ENCODE measurements around the gene HMX2.

Gene HMX2

DNA sequence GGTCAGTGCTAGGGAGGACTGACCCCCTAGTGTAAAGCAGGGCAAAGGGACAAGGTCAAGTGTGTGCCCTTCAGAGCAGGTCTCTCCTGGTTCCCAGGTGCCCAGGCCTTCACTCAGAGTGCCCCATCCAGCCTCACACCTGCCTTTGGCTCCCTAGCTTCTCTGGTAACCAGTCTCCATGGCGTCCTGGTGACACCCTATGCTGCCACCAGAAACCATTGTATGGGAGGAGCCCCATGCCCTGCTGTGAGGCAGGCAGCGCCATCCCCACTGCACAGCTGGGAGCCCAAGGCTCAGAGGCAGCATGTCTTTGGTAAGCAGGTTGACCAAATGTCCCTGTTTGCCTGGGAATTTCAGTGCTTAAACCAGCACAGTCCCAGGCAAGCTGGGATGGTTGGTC, 45.3 kb upstream of the HMX2 start:
- Histone ChIP-seq H3K4me1 (ENCODE audit: control insufficient read depth in 2 of 2, insufficient read depth in 1 of 2, low read depth in 1 of 2, low read length in 2 of 2) (no peaks in the 10 kb centered on the region), H2AFZ (ENCODE audit: low read length) (no peak overlapping the region), H2BK120ac (ENCODE audit: low read depth, low read length) (no peak overlapping the region), H3K27me3 (ENCODE audit: control insufficient read depth in 3 of 3, insufficient read depth in 3 of 3, low read depth in 1 of 3, low read length in 3 of 3) (peaks cover 0 to 19% (median 0%) of the 10 kb centered on the region in 3 experiments), H3K9me3 (replicated peaks in 1 of 2; ENCODE audit: control insufficient read depth in 2 of 2, insufficient read depth in 1 of 2, low read depth in 1 of 2, low read length in 2 of 2) (peaks cover 0 to 1% of the 10 kb centered on the region in 2 donors), H2AK5ac (ENCODE audit: low read depth, low read length) (no peak overlapping the region), H3K18ac (ENCODE audit: low read length) (no peak overlapping the region), H3K23ac (ENCODE audit: low read depth, low read length, poor library complexity) (no peak overlapping the region), H3K79me1 (ENCODE audit: low read depth, low read length) (no peaks in the 10 kb centered on the region), H3K27ac (replicated peaks; ENCODE audit: low read length) (no peak overlapping the region), H3K4me3 (ENCODE audit: low read length in 2 of 2) (no peak overlapping the region), H3K4me2 (ENCODE audit: insufficient read depth, low read length, poor library complexity, severe bottlenecking) (no peak overlapping the region), H3K4ac (ENCODE audit: low read length) (no peak overlapping the region), H3K9ac (ENCODE audit: low read depth, low read length, poor library complexity) (no peak overlapping the region), H2BK5ac (ENCODE audit: low read length) (no peak overlapping the region), H2BK12ac (ENCODE audit: low read length) (no peak overlapping the region), H2BK15ac (ENCODE audit: low read length) (no peak overlapping the region), H4K91ac (ENCODE audit: low read depth, low read length, poor library complexity) (no peak overlapping the region), H3K36me3 (replicated peaks in 1 of 2; ENCODE audit: control insufficient read depth in 2 of 2, insufficient read depth in 2 of 2, low read length in 2 of 2) (no peaks in the 10 kb centered on the region), H3K14ac (ENCODE audit: low read length) (no peak overlapping the region), H4K8ac (ENCODE audit: low read depth, low read length) (no peak overlapping the region)
- DNase-seq (ENCODE audit: low spot score) = no peak
- no CpG with 5 or more reads among the region's 2 CpGs for WGBS, 2 donors (ENCODE audit: extremely low coverage in 2 of 2, insufficient read length in 2 of 2, insufficient replicate concordance in 1 of 2)

DNA sequence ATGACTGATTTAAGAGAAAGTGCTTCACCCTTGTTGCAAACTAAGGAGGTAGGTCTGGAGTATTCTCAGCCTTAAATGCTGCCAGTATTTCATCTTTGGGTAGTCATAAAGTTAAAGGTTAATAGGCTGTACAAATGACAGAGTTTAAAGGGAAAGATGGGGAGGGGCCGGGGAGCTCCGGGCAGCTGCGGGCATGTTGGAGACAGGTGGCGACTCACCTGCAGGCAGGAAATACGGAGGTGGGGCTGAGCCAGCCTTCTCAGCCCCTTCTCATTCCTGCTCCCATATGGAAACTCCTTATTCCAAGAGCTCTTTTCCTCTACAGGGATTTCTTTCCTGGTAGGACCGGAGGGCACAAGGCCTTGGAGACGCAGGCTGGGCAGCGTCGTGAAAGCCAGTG, 44.0 kb upstream of the HMX2 start:
- peaks cover 0 to 1% of the 10 kb centered on the region in 2 donors for H3K9me3 ChIP-seq (replicated peaks in 1 of 2; ENCODE audit: control insufficient read depth in 2 of 2, insufficient read depth in 1 of 2, low read depth in 1 of 2, low read length in 2 of 2)
- no peak overlapping the region for H3K4me2 ChIP-seq (ENCODE audit: insufficient read depth, low read length, poor library complexity, severe bottlenecking)
- no peak overlapping the region for H4K91ac ChIP-seq (ENCODE audit: low read depth, low read length, poor library complexity)
- no peak overlapping the region for H2BK5ac ChIP-seq (ENCODE audit: low read length)
- no peak overlapping the region for H3K9ac ChIP-seq (ENCODE audit: low read depth, low read length, poor library complexity)
- no peak overlapping the region for H4K8ac ChIP-seq (ENCODE audit: low read depth, low read length)
- no peak overlapping the region for H3K4ac ChIP-seq (ENCODE audit: low read length)
- no peak overlapping the region for H2AK5ac ChIP-seq (ENCODE audit: low read depth, low read length)
- H2BK120ac ChIP-seq (ENCODE audit: low read depth, low read length) = no peak overlapping the region
- H2AFZ ChIP-seq (ENCODE audit: low read length) = no peak overlapping the region
- no peaks in the 10 kb centered on the region for H3K36me3 ChIP-seq (replicated peaks in 1 of 2; ENCODE audit: control insufficient read depth in 2 of 2, insufficient read depth in 2 of 2, low read length in 2 of 2)
- no peak overlapping the region for H3K18ac ChIP-seq (ENCODE audit: low read length)
- H2BK12ac ChIP-seq (ENCODE audit: low read length) = no peak overlapping the region
- H3K14ac ChIP-seq (ENCODE audit: low read length) = no peak overlapping the region
- H2BK15ac ChIP-seq (ENCODE audit: low read length) = no peak overlapping the region
- no peak for DNase-seq (ENCODE audit: low spot score)
- no peak overlapping the region for H3K4me3 ChIP-seq (ENCODE audit: low read length in 2 of 2)
- no CpG with 5 or more reads among the region's 9 CpGs for WGBS, 2 donors (ENCODE audit: extremely low coverage in 2 of 2, insufficient read length in 2 of 2, insufficient replicate concordance in 1 of 2)
- H3K79me1 ChIP-seq (ENCODE audit: low read depth, low read length) = no peaks in the 10 kb centered on the region
- H3K4me1 ChIP-seq (ENCODE audit: control insufficient read depth in 2 of 2, insufficient read depth in 1 of 2, low read depth in 1 of 2, low read length in 2 of 2) = no peaks in the 10 kb centered on the region
- H3K27me3 ChIP-seq (ENCODE audit: control insufficient read depth in 3 of 3, insufficient read depth in 3 of 3, low read depth in 1 of 3, low read length in 3 of 3) = peaks cover 0 to 21% (median 0%) of the 10 kb centered on the region in 3 experiments
- H3K27ac ChIP-seq (replicated peaks; ENCODE audit: low read length) = no peak overlapping the region
- H3K23ac ChIP-seq (ENCODE audit: low read depth, low read length, poor library complexity) = no peak overlapping the region

DNA sequence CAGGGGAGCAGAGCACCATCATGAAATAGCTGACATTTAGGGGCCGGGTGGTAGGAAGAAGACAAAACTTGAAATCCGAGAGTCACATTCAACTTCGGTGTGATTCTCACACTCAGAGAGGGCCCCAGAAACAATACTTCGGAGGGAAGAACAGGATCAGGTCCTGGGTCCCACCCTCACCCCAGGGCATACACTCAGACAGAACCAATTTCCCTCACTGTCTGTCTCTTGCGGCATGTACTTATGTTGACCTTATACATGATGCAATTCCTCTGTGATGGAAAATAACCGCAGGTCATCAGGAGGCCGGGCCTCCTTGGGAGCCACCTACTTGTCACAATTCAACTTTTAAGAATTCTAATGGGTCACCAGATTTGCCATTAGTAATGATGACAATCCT, 38.5 kb upstream of the HMX2 start:
- no peak overlapping the region for H2BK15ac ChIP-seq (ENCODE audit: low read length)
- H3K79me1 ChIP-seq (ENCODE audit: low read depth, low read length) = no peaks in the 10 kb centered on the region
- H3K23ac ChIP-seq (ENCODE audit: low read depth, low read length, poor library complexity) = no peak overlapping the region
- H3K9me3 ChIP-seq (replicated peaks in 1 of 2; ENCODE audit: control insufficient read depth in 2 of 2, insufficient read depth in 1 of 2, low read depth in 1 of 2, low read length in 2 of 2) = peaks cover 0 to 1% of the 10 kb centered on the region in 2 donors
- no peak overlapping the region for H3K4me3 ChIP-seq (ENCODE audit: low read length in 2 of 2)
- H3K4me1 ChIP-seq (ENCODE audit: control insufficient read depth in 2 of 2, insufficient read depth in 1 of 2, low read depth in 1 of 2, low read length in 2 of 2) = no peaks in the 10 kb centered on the region
- no peak overlapping the region for H2BK12ac ChIP-seq (ENCODE audit: low read length)
- no peak overlapping the region for H3K9ac ChIP-seq (ENCODE audit: low read depth, low read length, poor library complexity)
- no peak overlapping the region for H2BK120ac ChIP-seq (ENCODE audit: low read depth, low read length)
- H4K91ac ChIP-seq (ENCODE audit: low read depth, low read length, poor library complexity) = no peak overlapping the region
- no peak overlapping the region for H3K14ac ChIP-seq (ENCODE audit: low read length)
- peaks cover 0 to 42% (median 0%) of the 10 kb centered on the region in 3 experiments for H3K27me3 ChIP-seq (ENCODE audit: control insufficient read depth in 3 of 3, insufficient read depth in 3 of 3, low read depth in 1 of 3, low read length in 3 of 3)
- no peak overlapping the region for H3K18ac ChIP-seq (ENCODE audit: low read length)
- H3K4me2 ChIP-seq (ENCODE audit: insufficient read depth, low read length, poor library complexity, severe bottlenecking) = no peak overlapping the region
- H2BK5ac ChIP-seq (ENCODE audit: low read length) = no peak overlapping the region
- no peak for DNase-seq (ENCODE audit: low spot score)
- no peak overlapping the region for H2AK5ac ChIP-seq (ENCODE audit: low read depth, low read length)
- H4K8ac ChIP-seq (ENCODE audit: low read depth, low read length) = no peak overlapping the region
- H2AFZ ChIP-seq (ENCODE audit: low read length) = no peak overlapping the region
- H3K36me3 ChIP-seq (replicated peaks in 1 of 2; ENCODE audit: control insufficient read depth in 2 of 2, insufficient read depth in 2 of 2, low read length in 2 of 2) = no peaks in the 10 kb centered on the region
- H3K27ac ChIP-seq (replicated peaks; ENCODE audit: low read length) = no peak overlapping the region
- H3K4ac ChIP-seq (ENCODE audit: low read length) = no peak overlapping the region
- WGBS, 2 donors (ENCODE audit: extremely low coverage in 2 of 2, insufficient read length in 2 of 2, insufficient replicate concordance in 1 of 2) = no CpG with 5 or more reads among the region's 7 CpGs

DNA sequence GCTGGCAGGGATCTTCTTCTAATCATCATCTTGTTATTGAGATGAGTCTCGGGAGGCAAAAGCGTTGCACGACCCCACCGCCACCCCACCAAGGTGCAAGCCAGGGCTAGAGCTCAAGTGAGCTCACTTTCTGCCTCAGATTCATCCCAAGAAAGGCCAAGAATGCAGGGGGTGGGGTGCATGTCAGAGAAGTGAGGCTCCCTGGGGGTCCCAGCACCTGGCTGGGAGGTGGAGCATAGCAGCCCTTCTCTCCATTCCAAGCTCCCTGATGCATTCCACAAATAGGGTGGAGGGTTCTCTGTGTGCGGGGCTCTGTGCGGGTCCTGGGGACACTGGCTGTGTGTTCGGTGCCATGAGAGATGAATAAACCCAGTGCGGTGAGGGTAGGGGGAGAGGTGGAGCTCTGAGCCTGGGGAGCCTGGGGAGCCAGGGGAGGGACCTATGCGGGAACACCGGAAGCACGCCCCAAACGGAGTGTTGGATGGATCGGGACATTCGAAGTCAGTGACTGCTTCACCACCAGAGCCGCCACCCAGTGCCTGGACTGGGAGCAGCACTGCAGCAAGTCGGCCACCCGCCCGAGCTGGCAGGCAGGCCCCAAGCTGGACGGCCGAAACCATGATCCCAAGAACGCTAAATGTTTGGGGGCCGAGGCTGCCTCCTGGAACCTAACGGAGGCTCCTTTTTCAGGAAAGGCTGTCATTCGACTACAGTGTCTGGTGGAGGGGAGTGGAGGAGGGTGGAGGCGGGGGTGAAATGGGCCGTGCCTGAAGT, 30.1 kb upstream of the HMX2 start:
- DNase-seq (ENCODE audit: low spot score) = no peak
- H2AFZ ChIP-seq (ENCODE audit: low read length) = peak overlapping the region; percentile 47

More for the DNA sequence above, 30.1 kb upstream of the HMX2 start:
- H2BK15ac ChIP-seq (ENCODE audit: low read length) = no peak overlapping the region
- no peaks in the 10 kb centered on the region for H3K79me1 ChIP-seq (ENCODE audit: low read depth, low read length)
- no peaks in the 10 kb centered on the region for H3K9me3 ChIP-seq (replicated peaks in 1 of 2; ENCODE audit: control insufficient read depth in 2 of 2, insufficient read depth in 1 of 2, low read depth in 1 of 2, low read length in 2 of 2)
- H3K4me3 ChIP-seq (ENCODE audit: low read length in 2 of 2) = no peak overlapping the region
- no peak overlapping the region for H3K14ac ChIP-seq (ENCODE audit: low read length)
- WGBS, 2 donors (ENCODE audit: extremely low coverage in 2 of 2, insufficient read length in 2 of 2, insufficient replicate concordance in 1 of 2) = no CpG with 5 or more reads among the region's 26 CpGs
- no peaks in the 10 kb centered on the region for H3K36me3 ChIP-seq (replicated peaks in 1 of 2; ENCODE audit: control insufficient read depth in 2 of 2, insufficient read depth in 2 of 2, low read length in 2 of 2)
- H3K9ac ChIP-seq (ENCODE audit: low read depth, low read length, poor library complexity) = peak overlapping the region; percentile 52
- H2BK12ac ChIP-seq (ENCODE audit: low read length) = no peak overlapping the region
- H2BK5ac ChIP-seq (ENCODE audit: low read length) = peak overlapping the region; percentile 42
- peaks cover 0 to 10% of the 10 kb centered on the region in 2 donors for H3K4me1 ChIP-seq (ENCODE audit: control insufficient read depth in 2 of 2, insufficient read depth in 1 of 2, low read depth in 1 of 2, low read length in 2 of 2)
- no peak overlapping the region for H3K23ac ChIP-seq (ENCODE audit: low read depth, low read length, poor library complexity)
- H3K27ac ChIP-seq (replicated peaks; ENCODE audit: low read length) = no peak overlapping the region
- peak overlapping the region; percentile 19 for H2AK5ac ChIP-seq (ENCODE audit: low read depth, low read length)
- peak overlapping the region; percentile 44 for H3K4me2 ChIP-seq (ENCODE audit: insufficient read depth, low read length, poor library complexity, severe bottlenecking)
- H3K27me3 ChIP-seq (ENCODE audit: control insufficient read depth in 3 of 3, insufficient read depth in 3 of 3, low read depth in 1 of 3, low read length in 3 of 3) = peaks cover 0 to 56% (median 2%) of the 10 kb centered on the region in 3 experiments
- no peak overlapping the region for H3K4ac ChIP-seq (ENCODE audit: low read length)
- no peak overlapping the region for H4K91ac ChIP-seq (ENCODE audit: low read depth, low read length, poor library complexity)
- H4K8ac ChIP-seq (ENCODE audit: low read depth, low read length) = no peak overlapping the region
- no peak overlapping the region for H2BK120ac ChIP-seq (ENCODE audit: low read depth, low read length)
- peak overlapping the region; percentile 76 for H3K18ac ChIP-seq (ENCODE audit: low read length)
